NB4 (cell line): ENCODE measurements around the gene TUBB3.

Experiments
- CTCF ChIP-seq: IDR thresholded peaks from one replicate; pipeline ENCODE4 v1.5.1; 2012; ENCODE audit warnings: low read depth, low read length
- MAX ChIP-seq: IDR thresholded peaks from 2 replicates; pipeline ENCODE4 v1.6.1; 2011; ENCODE audit warnings: low read depth, low read length

GRCh38 chr16:89938175-89938885 is 15.2 kb downstream of the TUBB3 start:
- no peak for TF ChIP-seq CTCF
- no peak for TF ChIP-seq MAX
